Osteoblast (primary cell): ENCODE measurements around the gene EI24. TPM values are rescaled to one million over a fixed set of nuclear protein-coding genes. Genes with fewer than 3 reads are reported as not detected.
"Not testable (repeated sequence)": the region's sequence is repeated elsewhere in the genome, so short reads cannot be mapped to it uniquely, and the experiment has no call there.

ENCODE experiments used
- DNase-seq: peaks from one replicate; pipeline ENCODE4 v3.0.0; 2011; ENCODE audit warnings: low spot score, mixed read lengths; ENCODE audit not compliant: insufficient read length; ENCODE audit errors: missing footprints
- H2AFZ ChIP-seq: 2 replicates; pipeline ENCODE4 v1.6.0; 2011; ENCODE audit warnings: mild to moderate bottlenecking, low read length
- H3K27ac ChIP-seq: 2 replicates; pipeline ENCODE4 v1.5.1; 2011; ENCODE audit warnings: mild to moderate bottlenecking, low read depth, low read length, moderate library complexity
- H3K27me3 ChIP-seq: 2 replicates; pipeline ENCODE4 v1.6.0; 2012; ENCODE audit warnings: mild to moderate bottlenecking, control low read depth, inconsistent platforms, low read length, moderate library complexity; ENCODE audit not compliant: insufficient read depth
- H3K36me3 ChIP-seq: 2 replicates; pipeline ENCODE4 v1.5.1; 2011; ENCODE audit warnings: mild to moderate bottlenecking, low read length, control low read depth, moderate library complexity; ENCODE audit not compliant: insufficient read depth
- H3K4me1 ChIP-seq: 2 replicates; pipeline ENCODE4 v1.5.1; 2011; ENCODE audit warnings: mild to moderate bottlenecking, low read length, control low read depth, moderate library complexity; ENCODE audit not compliant: insufficient read depth
- H3K4me2 ChIP-seq: 2 replicates; pipeline ENCODE4 v1.6.0; 2011; ENCODE audit warnings: mild to moderate bottlenecking, low read length; ENCODE audit not compliant: insufficient read depth
- H3K4me3 ChIP-seq: fragments of 200-600 bp; sonication (generic); 3 replicates; pipeline ENCODE4 v1.5.1; 2012; ENCODE audit warnings: mild to moderate bottlenecking, low read length, inconsistent platforms; ENCODE audit not compliant: insufficient read depth
- H3K79me2 ChIP-seq: 2 replicates; pipeline ENCODE4 v1.6.0; 2012; ENCODE audit warnings: mild to moderate bottlenecking, low read length, control low read depth, inconsistent platforms; ENCODE audit not compliant: insufficient read depth
- H3K9me3 ChIP-seq: 2 replicates; pipeline ENCODE4 v1.5.1; 2011; ENCODE audit warnings: low read depth, low read length, control low read depth
- H4K20me1 ChIP-seq: 2 replicates; pipeline ENCODE4 v1.6.0; 2012; ENCODE audit warnings: mild to moderate bottlenecking, low read length, control low read depth; ENCODE audit not compliant: insufficient read depth
- CTCF ChIP-seq: IDR thresholded peaks from 2 replicates; pipeline ENCODE4 v1.5.1; 2011; ENCODE audit warnings: mild to moderate bottlenecking, low read depth, low read length, moderate library complexity; ENCODE audit errors: extremely low read depth
- total RNA-seq: library from RNA; depleted of rRNA; stranded (reverse); fragments of >200 nt; gene quantifications from 2 replicates; pipeline ENCODE4 v1.2.3, GENCODE V29; 2012

Gene EI24
- total RNA-seq, 1 donor, result 76.0 TPM

- no peak overlapping the region for H3K27ac ChIP-seq
- no peak overlapping the region for H3K4me3 ChIP-seq
- H2AFZ ChIP-seq, result no peak overlapping the region
- no peak overlapping the region for H3K4me2 ChIP-seq
- H3K9me3 ChIP-seq, result no peaks in the 10 kb centered on the region
- H3K36me3 ChIP-seq, result peaks cover 49% of the 10 kb centered on the region
- peaks cover 25% of the 10 kb centered on the region for H3K79me2 ChIP-seq
- H4K20me1 ChIP-seq, result no peaks in the 10 kb centered on the region
- H3K27me3 ChIP-seq, result no peaks in the 10 kb centered on the region
- peaks cover 15% of the 10 kb centered on the region for H3K4me1 ChIP-seq
- no peak for TF ChIP-seq CTCF
- no peak for DNase-seq
Measured at GRCh38 chr11:125572916-125573315, 3.6 kb downstream of the EI24 start.

GRCh38 chr11:125577181-125577580 is 7.9 kb downstream of the EI24 start:
- peaks cover 81% of the 10 kb centered on the region for H3K36me3 ChIP-seq
- not testable (repeated sequence) for H2AFZ ChIP-seq, H3K79me2 ChIP-seq, DNase-seq, H3K27me3 ChIP-seq, H3K4me3 ChIP-seq, H3K4me2 ChIP-seq, H4K20me1 ChIP-seq, H3K4me1 ChIP-seq, H3K9me3 ChIP-seq, H3K27ac ChIP-seq

- H3K27me3 ChIP-seq, result no peaks in the 10 kb centered on the region
- DNase-seq, result no peak
- H3K79me2 ChIP-seq, result no peaks in the 10 kb centered on the region
- no peaks in the 10 kb centered on the region for H3K9me3 ChIP-seq
- H2AFZ ChIP-seq, result no peak overlapping the region
- H3K36me3 ChIP-seq, result peaks cover 85% of the 10 kb centered on the region
- no peaks in the 10 kb centered on the region for H3K4me1 ChIP-seq
- H4K20me1 ChIP-seq, result no peaks in the 10 kb centered on the region
- TF ChIP-seq CTCF, result no peak
- no peak overlapping the region for H3K4me2 ChIP-seq
- no peak overlapping the region for H3K27ac ChIP-seq
- no peak overlapping the region for H3K4me3 ChIP-seq
Measured at GRCh38 chr11:125578783-125579182, 9.5 kb downstream of the EI24 start.

- no peaks in the 10 kb centered on the region for H3K9me3 ChIP-seq
- DNase-seq, result no peak
Measured at GRCh38 chr11:125579811-125580210, 10.5 kb downstream of the EI24 start.

More at GRCh38 chr11:125579811-125580210, 10.5 kb downstream of the EI24 start:
- Histone ChIP-seq H3K27ac (no peak overlapping the region), H3K4me2 (no peak overlapping the region), H3K27me3 (no peaks in the 10 kb centered on the region), H3K36me3 (peaks cover 87% of the 10 kb centered on the region), H2AFZ (no peak overlapping the region), H4K20me1 (no peaks in the 10 kb centered on the region), H3K79me2 (no peaks in the 10 kb centered on the region), H3K4me3 (no peak overlapping the region), H3K4me1 (no peaks in the 10 kb centered on the region)
- TF ChIP-seq CTCF, result no peak
